Coronary artery (tissue), 2 donors: ENCODE data around the gene RPL37.
"Not testable (repeated sequence)": the region's sequence is repeated elsewhere in the genome, so short reads cannot be mapped to it uniquely, and the experiment has no call there.

Experiments used
- DNase-seq: peaks from one replicate; pipeline ENCODE4 v3.0.0-alpha.2; 2017; ENCODE audit warnings: low spot score
- H3K27ac ChIP-seq, 2 donors: fragments of 200-600 bp; sonication (generic); one replicate each; pipeline ENCODE4 v1.5.1; 2016 to 2019
- H3K4me3 ChIP-seq: fragments of 200-600 bp; sonication (generic); 2 replicates; pipeline ENCODE4 v1.5.1; 2016; ENCODE audit warnings: mild to moderate bottlenecking, moderate library complexity
- CTCF ChIP-seq: fragments of 200-600 bp; sonication (generic); IDR thresholded peaks from one replicate; pipeline ENCODE4 v1.5.1; 2019; ENCODE audit warnings: antibody characterized with exemption

Gene RPL37

GRCh38 chr5:40798801-40799210, 36.2 kb downstream of the RPL37 start:
- H3K27ac ChIP-seq = peak overlapping the region; percentile 93 to 98
- DNase-seq = no peak
- TF ChIP-seq CTCF = no peak
- H3K4me3 ChIP-seq = peak overlapping the region; percentile 99

GRCh38 chr5:40798012-40798800, 36.8 kb downstream of the RPL37 start, which contains the start of gene PRKAA1:
PRKAA1 (minus strand) TSS chr5:40798374; CDS start chr5:40798189, 185 bp downstream.
- TF ChIP-seq CTCF = peak; percentile 46
- H3K27ac ChIP-seq = peak within 1 kb of the TSS; percentile 93 to 98
- H3K4me3 ChIP-seq = peak within 1 kb of the TSS; percentile 99
- DNase-seq = peak; percentile 93

- no peak for TF ChIP-seq CTCF
- Histone ChIP-seq H3K27ac (peak overlapping the region; percentile 93 to 98), H3K4me3 (peak overlapping the region; percentile 99)
- DNase-seq = peak; percentile 79
Observed at GRCh38 chr5:40797273-40798011, 37.6 kb downstream of the RPL37 start.

GRCh38 chr5:40796487-40796889, 38.5 kb downstream of the RPL37 start:
- Histone ChIP-seq H3K27ac (peak overlapping the region; percentile 8 to 26), H3K4me3 (peak overlapping the region; percentile 99)
- TF ChIP-seq CTCF = no peak
- no peak for DNase-seq

GRCh38 chr5:40794877-40795276, 40.1 kb downstream of the RPL37 start:
- not testable (repeated sequence) for H3K27ac ChIP-seq, DNase-seq, H3K4me3 ChIP-seq

GRCh38 chr5:40794340-40794739, 40.7 kb downstream of the RPL37 start:
- DNase-seq, H3K4me3 ChIP-seq, H3K27ac ChIP-seq: not testable (repeated sequence)

- H3K4me3 ChIP-seq, DNase-seq, H3K27ac ChIP-seq: not testable (repeated sequence)
Observed at GRCh38 chr5:40792691-40793090, 42.3 kb downstream of the RPL37 start.

GRCh38 chr5:40791715-40792139, 43.3 kb downstream of the RPL37 start:
- no peak for TF ChIP-seq CTCF
- no peak overlapping the region for H3K27ac ChIP-seq
- DNase-seq = no peak
- H3K4me3 ChIP-seq = no peak overlapping the region
